ENCODE measurements around the gene ACSL4.

DNA sequence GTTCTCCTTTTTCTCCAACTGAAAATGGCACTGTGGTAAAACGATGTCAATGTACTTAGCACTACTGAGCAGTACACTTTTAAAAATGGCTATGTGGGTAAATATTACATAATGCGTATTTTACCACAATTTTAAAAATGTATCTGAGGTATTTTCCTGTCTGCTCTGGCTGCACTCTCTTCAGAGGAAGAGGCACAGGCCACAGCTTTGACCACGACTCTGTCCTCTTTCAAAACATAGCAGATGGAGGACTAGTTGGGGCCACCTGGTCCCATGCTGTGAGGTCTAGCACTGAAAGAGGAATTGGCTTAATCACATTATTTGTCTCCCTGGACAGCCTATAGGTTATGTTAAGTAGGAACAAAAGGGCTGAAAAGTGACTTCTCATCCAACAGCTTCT lies 113.3 kb downstream of the ACSL4 start:
- TF ChIP-seq MAFF (IDR thresholded peaks at IDR 0.05; ENCODE audit: low read length) = no peak
- TF ChIP-seq, protein P1, sequence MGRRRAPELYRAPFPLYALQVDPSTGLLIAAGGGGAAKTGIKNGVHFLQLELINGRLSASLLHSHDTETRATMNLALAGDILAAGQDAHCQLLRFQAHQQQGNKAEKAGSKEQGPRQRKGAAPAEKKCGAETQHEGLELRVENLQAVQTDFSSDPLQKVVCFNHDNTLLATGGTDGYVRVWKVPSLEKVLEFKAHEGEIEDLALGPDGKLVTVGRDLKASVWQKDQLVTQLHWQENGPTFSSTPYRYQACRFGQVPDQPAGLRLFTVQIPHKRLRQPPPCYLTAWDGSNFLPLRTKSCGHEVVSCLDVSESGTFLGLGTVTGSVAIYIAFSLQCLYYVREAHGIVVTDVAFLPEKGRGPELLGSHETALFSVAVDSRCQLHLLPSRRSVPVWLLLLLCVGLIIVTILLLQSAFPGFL (CRISPR knock-in tag; IDR thresholded peaks at IDR 0.05) = no peak
- TF ChIP-seq ZKSCAN1 (IDR thresholded peaks at IDR 0.05; ENCODE audit: low read depth, low read length) = no peak
- TF ChIP-seq, protein P2, sequence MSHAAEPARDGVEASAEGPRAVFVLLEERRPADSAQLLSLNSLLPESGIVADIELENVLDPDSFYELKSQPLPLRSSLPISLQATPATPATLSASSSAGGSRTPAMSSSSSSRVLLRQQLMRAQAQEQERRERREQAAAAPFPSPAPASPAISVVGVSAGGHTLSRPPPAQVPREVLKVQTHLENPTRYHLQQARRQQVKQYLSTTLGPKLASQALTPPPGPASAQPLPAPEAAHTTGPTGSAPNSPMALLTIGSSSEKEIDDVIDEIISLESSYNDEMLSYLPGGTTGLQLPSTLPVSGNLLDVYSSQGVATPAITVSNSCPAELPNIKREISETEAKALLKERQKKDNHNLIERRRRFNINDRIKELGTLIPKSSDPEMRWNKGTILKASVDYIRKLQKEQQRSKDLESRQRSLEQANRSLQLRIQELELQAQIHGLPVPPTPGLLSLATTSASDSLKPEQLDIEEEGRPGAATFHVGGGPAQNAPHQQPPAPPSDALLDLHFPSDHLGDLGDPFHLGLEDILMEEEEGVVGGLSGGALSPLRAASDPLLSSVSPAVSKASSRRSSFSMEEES (CRISPR knock-in tag; IDR thresholded peaks at IDR 0.05) = no peak
- no peak for TF ChIP-seq TEAD4 (IDR thresholded peaks at IDR 0.05; ENCODE audit: low read length)
- no peak for TF ChIP-seq TEAD4 (CRISPR knock-in tag; IDR thresholded peaks at IDR 0.05; ENCODE audit: borderline replicate concordance)
- TF ChIP-seq, protein P3, sequence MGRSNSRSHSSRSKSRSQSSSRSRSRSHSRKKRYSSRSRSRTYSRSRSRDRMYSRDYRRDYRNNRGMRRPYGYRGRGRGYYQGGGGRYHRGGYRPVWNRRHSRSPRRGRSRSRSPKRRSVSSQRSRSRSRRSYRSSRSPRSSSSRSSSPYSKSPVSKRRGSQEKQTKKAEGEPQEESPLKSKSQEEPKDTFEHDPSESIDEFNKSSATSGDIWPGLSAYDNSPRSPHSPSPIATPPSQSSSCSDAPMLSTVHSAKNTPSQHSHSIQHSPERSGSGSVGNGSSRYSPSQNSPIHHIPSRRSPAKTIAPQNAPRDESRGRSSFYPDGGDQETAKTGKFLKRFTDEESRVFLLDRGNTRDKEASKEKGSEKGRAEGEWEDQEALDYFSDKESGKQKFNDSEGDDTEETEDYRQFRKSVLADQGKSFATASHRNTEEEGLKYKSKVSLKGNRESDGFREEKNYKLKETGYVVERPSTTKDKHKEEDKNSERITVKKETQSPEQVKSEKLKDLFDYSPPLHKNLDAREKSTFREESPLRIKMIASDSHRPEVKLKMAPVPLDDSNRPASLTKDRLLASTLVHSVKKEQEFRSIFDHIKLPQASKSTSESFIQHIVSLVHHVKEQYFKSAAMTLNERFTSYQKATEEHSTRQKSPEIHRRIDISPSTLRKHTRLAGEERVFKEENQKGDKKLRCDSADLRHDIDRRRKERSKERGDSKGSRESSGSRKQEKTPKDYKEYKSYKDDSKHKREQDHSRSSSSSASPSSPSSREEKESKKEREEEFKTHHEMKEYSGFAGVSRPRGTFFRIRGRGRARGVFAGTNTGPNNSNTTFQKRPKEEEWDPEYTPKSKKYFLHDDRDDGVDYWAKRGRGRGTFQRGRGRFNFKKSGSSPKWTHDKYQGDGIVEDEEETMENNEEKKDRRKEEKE (IDR thresholded peaks at IDR 0.05; ENCODE audit: borderline replicate concordance in 1 of 2, control insufficient read depth in 1 of 2, low read depth in 2 of 2, low read length in 1 of 2) = no peak
- TF ChIP-seq FIP1L1 (IDR thresholded peaks at IDR 0.05; ENCODE audit: low read depth, low read length, poor library complexity, severe bottlenecking) = no peak
- TF ChIP-seq RAD51 (IDR thresholded peaks at IDR 0.05; ENCODE audit: borderline replicate concordance, low read depth) = no peak
- no peak for TF ChIP-seq RUNX1 (IDR thresholded peaks at IDR 0.05; ENCODE audit: low read depth)
- TF ChIP-seq DPF2 (IDR thresholded peaks at IDR 0.05) = no peak
- no peak for TF ChIP-seq ESRRA (IDR thresholded peaks at IDR 0.05; ENCODE audit: borderline replicate concordance, low read depth)
- TF ChIP-seq, protein P4, sequence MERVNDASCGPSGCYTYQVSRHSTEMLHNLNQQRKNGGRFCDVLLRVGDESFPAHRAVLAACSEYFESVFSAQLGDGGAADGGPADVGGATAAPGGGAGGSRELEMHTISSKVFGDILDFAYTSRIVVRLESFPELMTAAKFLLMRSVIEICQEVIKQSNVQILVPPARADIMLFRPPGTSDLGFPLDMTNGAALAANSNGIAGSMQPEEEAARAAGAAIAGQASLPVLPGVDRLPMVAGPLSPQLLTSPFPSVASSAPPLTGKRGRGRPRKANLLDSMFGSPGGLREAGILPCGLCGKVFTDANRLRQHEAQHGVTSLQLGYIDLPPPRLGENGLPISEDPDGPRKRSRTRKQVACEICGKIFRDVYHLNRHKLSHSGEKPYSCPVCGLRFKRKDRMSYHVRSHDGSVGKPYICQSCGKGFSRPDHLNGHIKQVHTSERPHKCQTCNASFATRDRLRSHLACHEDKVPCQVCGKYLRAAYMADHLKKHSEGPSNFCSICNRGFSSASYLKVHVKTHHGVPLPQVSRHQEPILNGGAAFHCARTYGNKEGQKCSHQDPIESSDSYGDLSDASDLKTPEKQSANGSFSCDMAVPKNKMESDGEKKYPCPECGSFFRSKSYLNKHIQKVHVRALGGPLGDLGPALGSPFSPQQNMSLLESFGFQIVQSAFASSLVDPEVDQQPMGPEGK (CRISPR knock-in tag; IDR thresholded peaks at IDR 0.05; ENCODE audit: borderline replicate concordance) = no peak
